H1 (cell line): ENCODE measurements around the gene ATP2B3. TPM values are rescaled to one million over a fixed set of nuclear protein-coding genes. Genes with fewer than 3 reads are reported as not detected.

ENCODE experiments used
- ATF3 ChIP-seq: IDR thresholded peaks from 2 replicates; pipeline ENCODE4 v1.6.1; 2011; ENCODE audit warnings: low read depth, mild to moderate bottlenecking, low read length; ENCODE audit not compliant: insufficient read depth
- polyA plus RNA-seq, 7 experiments: library from polyadenylated mRNA; depleted of rRNA in 3 of 7; stranded (reverse) in 5 of 7; unstranded in 2 of 7; fragments of >200 nt in 5 of 7; fragments of 200-250 nt in 2 of 7; gene quantifications; 1 replicate in 5 of 7; 2 replicates in 1 of 7; 4 replicates in 1 of 7; pipeline versions ENCODE4 v1.2.1 to v1.2.3, GENCODE V29; 2011 to 2013; ENCODE audit warnings: missing spikeins in 2 of 7, mixed read lengths in 2 of 7
- total RNA-seq: library from RNA; stranded (reverse); fragmentation: NEBNext Ultra II Directional; extraction: Animal tissue kit (Norgen Biotek cat#: 25700); gene quantifications from 2 replicates; pipeline ENCODE4 v1.2.1, GENCODE V29; 2021

The ATP2B3 gene
- total and polyA plus RNA-seq, 2 of the 8 experiments (the other 6 are each of a cell fraction or from before 2014, with no cell fraction given) = 0.14 to 0.19 TPM

GRCh38 chrX:153560000-153560399, 42.6 kb downstream of the ATP2B3 start (continued):
- TF ChIP-seq ATF3 = no peak
